Epithelial cell of esophagus (primary cell): Measurements from ENCODE around the gene HIP1.
"Not testable (repeated sequence)": the region's sequence is repeated elsewhere in the genome, so short reads cannot be mapped to it uniquely, and the experiment has no call there.

Source experiments
- DNase-seq: peaks from one replicate; pipeline ENCODE4 v3.0.0; 2010; ENCODE audit warnings: low read depth
- H3K4me3 ChIP-seq: 2 replicates; pipeline ENCODE4 v1.5.1; 2011; ENCODE audit warnings: mild to moderate bottlenecking, low read length, control low read depth
- TF ChIP-seq, protein P1 (sequence below): IDR thresholded peaks from 2 replicates; pipeline ENCODE4 v1.5.1; 2011; ENCODE audit warnings: low read depth, mild to moderate bottlenecking, low read length, control low read depth, inconsistent platforms; ENCODE audit not compliant: insufficient read depth; ENCODE audit errors: missing control alignments

Gene HIP1

DNA sequence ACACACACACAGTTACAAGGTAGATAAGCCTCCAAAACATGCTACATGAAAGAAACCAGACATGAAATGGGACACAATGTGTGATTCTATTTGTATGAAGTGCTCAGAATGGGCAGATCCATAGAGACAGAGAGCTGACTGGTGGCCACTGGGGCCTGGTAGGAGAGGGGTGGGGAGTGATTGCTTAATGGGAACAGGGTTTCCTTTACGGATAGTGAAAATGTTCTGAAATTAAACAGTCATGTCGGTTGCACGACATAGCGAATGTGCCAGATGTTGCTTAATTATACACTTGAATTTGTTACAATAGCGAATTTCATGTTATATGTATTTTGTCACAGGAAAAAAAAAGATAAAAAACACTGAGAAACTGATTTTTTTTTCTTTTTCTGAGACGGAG lies 124.3 kb downstream of the HIP1 start:
- no peak overlapping the region for H3K4me3 ChIP-seq
- no peak for DNase-seq
- TF ChIP-seq, protein P1, sequence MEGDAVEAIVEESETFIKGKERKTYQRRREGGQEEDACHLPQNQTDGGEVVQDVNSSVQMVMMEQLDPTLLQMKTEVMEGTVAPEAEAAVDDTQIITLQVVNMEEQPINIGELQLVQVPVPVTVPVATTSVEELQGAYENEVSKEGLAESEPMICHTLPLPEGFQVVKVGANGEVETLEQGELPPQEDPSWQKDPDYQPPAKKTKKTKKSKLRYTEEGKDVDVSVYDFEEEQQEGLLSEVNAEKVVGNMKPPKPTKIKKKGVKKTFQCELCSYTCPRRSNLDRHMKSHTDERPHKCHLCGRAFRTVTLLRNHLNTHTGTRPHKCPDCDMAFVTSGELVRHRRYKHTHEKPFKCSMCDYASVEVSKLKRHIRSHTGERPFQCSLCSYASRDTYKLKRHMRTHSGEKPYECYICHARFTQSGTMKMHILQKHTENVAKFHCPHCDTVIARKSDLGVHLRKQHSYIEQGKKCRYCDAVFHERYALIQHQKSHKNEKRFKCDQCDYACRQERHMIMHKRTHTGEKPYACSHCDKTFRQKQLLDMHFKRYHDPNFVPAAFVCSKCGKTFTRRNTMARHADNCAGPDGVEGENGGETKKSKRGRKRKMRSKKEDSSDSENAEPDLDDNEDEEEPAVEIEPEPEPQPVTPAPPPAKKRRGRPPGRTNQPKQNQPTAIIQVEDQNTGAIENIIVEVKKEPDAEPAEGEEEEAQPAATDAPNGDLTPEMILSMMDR: no peak

DNA sequence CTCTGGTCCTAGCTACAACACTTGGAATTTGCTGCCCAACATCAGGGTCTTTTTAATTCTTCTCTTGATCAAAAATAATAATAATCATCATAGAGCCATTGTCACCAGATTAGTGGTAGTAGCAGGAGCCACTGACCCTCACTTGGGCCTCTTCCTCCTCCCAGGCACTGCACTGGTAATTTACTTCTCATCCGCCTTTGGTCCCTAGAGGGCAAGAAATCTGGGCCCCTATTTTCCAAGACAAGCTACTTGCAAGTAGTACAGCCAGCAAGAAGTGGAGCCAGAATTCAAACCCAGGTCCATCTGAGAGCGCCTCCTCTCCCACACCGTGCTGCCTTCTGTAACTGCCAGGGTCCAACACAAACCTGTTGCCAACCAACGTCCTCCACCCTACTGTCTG lies 125.4 kb downstream of the HIP1 start:
- H3K4me3 ChIP-seq: no peak overlapping the region
- TF ChIP-seq, protein P1: no peak
- DNase-seq: no peak

DNA sequence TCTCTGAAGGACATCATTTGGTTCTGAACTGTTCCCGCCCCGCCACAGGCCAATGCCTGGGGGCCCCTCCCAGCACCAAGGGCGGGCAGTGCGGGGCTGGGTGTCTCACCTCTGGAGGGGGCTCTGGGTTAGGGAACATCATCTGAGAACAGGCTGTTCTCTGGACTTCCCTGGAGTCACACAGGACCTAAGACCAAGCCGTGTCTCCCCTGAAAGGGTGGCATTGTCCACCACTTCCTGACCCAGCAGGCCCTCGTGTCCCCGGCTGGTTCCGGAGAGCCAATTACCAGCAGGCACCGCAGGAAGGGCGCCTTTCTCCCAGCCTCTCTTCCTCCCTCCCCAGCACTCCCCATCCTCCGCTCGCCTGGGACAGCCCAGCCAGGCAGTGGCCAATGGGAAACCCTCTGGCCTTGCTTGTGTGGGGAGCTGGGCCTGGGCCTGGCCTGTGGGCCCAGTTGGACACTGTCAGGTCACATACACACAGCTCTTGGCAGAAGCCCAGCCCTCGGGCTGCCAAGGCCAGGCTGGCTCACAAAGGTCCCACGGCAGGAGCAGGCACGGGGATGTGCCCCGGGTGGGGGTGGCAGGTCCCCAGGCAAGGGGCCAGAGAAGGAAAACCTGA lies 127.1 kb downstream of the HIP1 start:
- H3K4me3 ChIP-seq: no peak overlapping the region
- TF ChIP-seq, protein P1: no peak
- DNase-seq: no peak

DNA sequence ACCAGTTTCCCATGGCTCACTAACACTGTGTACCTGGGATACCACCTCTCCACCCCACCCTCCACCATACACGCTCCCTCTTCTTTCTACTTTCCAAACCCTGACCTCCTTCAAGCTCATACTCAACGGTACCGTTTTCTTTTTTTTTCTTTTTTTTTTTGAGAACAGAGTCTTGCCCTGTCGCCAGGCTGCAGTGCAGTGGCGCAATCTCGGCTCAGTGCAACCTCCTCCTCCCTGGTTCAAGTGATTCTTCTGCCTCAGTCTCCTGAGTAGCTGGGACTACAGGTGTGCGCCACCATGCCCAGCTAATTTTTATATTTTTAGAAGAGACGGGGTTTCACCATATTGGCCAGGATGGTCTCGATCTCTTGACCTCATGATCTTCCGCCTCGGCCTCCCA lies 129.3 kb downstream of the HIP1 start:
- H3K4me3 ChIP-seq, DNase-seq: not testable (repeated sequence)

DNA sequence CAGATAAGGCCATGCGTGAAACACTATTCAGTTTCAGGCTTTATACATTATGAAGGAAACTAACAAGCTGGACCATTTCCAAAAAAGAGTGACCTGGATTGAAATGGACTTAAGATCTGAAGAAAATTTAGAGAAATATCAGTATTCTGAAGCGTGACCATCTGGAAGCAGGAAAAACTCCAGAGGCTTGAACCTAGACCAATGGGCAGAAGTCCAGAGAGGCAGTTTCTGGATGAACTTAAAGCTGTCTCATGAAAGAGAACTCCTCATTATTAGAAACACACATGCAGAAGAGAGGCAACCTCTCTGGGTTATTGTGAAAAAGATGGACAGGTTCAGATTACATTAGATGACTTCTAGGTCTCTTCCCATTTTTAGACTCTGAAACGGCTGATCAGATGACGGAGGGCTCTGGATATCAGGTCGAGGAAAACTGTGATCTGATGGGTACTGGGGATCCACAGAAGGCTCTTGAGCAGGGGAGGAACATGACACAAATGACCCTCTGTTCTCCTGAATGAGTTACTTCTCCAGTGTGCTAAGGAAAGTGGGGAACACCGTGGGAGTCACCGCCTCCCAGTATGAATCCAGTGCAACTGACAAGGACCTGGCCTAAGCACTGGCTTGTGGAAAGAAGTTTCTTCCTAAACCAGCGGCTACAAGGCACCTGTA lies 130.2 kb downstream of the HIP1 start:
- H3K4me3 ChIP-seq: no peak overlapping the region
- TF ChIP-seq, protein P1: no peak
- DNase-seq: no peak

DNA sequence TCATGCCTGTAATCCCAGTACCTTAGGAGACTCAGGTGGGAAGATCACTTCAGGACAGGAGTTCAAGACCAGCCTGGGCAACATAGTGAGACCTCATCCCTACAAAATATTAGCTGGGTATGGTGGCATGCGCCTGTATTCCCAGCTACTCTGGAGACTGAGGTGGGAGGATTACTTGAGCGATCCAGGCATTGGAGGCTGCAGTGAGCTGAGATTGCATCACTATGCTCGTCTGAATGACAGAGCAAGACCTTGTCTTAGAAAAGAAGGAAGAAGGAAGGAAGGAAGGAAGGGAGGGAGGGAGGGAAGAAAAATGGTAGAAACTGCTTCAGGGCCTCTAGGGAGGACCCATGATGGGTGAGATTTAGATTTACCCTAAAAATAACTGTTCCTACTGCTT lies 134.3 kb downstream of the HIP1 start:
- no peak overlapping the region for H3K4me3 ChIP-seq
- TF ChIP-seq, protein P1: no peak
- DNase-seq: no peak

DNA sequence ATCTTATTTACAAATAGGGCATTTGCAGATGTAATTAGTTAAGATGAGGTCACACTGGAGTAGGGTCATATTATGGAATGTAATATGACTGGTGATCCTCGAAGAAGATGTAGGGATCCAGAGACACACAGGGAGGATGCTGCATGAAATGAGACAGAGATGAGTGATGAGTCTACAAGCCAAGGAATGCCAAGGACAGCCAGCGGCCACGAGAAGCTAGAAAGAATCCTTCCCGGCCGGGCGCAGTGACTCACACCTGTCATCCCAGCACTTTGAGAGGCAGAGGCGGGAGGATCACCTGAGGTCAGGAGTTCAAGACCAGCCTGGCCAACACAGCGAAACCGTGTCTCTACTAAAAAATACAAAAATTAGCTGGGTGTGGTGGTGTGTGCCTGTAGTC lies 135.9 kb downstream of the HIP1 start:
- H3K4me3 ChIP-seq, DNase-seq: not testable (repeated sequence)

DNA sequence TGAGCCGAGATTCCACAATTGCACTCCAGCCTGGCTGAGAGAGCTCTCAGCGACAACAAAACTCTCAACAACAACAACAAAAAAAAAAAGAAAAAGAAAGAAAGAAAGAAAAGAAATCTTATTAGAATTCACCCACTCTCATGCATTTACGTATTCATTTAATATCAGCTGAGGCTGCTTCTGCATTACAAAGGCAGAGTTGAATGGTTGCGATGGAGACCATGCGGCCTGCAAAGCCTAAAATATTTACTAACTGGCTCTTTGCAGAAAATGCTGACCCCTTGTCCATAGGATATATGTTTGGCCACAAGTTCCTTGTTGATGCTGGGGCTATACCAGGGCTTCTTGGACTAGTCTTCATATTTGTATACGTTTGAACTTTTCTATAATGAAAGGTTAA lies 137.2 kb downstream of the HIP1 start:
- no peak overlapping the region for H3K4me3 ChIP-seq
- DNase-seq: no peak
- TF ChIP-seq, protein P1: no peak

DNA sequence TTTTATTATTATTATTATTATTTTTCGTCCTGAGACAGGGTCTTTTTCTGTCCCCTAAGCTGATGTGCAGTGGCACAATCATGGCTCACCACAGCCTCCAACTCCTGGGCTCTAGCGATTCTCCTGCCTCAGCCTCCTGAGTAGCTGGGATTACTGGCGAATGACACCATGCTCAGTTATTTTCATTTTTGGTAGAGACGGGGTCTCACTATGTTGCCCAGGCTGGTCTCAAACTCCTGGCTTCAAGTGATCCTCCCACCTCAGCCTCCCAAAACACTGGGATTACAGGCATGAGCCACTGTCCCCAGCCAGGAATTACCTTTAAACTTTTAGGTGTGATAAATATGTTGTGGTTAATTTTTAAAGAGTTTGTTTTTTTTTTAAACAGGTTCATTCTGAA lies 138.0 kb downstream of the HIP1 start:
- not testable (repeated sequence) for DNase-seq, H3K4me3 ChIP-seq
